ENCODE measurements around the gene OTUD3. TPM values are rescaled to one million over a fixed set of nuclear protein-coding genes. Genes with fewer than 3 reads are reported as not detected.

Gene OTUD3
- total and polyA plus RNA-seq, 2 of the 13 experiments (the other 11 are each of a cell fraction or from before 2014, with no cell fraction given) = 5.2 to 7.5 TPM

DNA sequence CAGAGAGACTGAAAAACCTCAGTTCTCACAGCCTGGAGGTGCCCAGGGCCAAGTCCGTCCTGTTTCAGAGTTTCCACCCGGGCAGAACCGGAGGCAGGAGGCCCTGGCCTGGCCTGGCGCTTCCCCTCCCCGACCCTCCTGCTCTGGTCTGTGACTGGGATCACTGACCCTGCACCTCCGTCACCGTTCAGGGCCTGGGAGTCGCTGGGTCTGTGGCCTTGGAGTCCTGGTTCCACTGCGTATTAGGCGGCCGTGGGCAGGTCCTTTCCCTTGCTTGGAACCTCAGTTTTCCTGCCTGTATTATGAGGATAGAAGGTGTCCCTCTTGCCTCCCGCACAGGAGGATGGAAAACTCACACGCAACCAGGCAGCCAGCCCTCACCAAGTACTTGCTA lies 41.8 kb downstream of the OTUD3 start (continued):
- TF ChIP-seq ONECUT2 (CRISPR knock-in tag; IDR thresholded peaks at IDR 0.05) (no peak), ZNF3 (CRISPR knock-in tag; IDR thresholded peaks at IDR 0.05) (no peak), MAFG (CRISPR knock-in tag; IDR thresholded peaks at IDR 0.05) (no peak), HHEX (CRISPR knock-in tag; IDR thresholded peaks at IDR 0.05) (no peak), RARA (CRISPR knock-in tag; IDR thresholded peaks at IDR 0.05) (peak; percentile 62), MEIS2 (CRISPR knock-in tag; IDR thresholded peaks at IDR 0.05) (0 out of 2 replicates have a peak, but pooled peaks have one; percentile 35), MTA1 (CRISPR knock-in tag; IDR thresholded peaks at IDR 0.05; ENCODE audit: borderline replicate concordance) (no peak), RBFOX2 (IDR thresholded peaks at IDR 0.05; ENCODE audit: low read depth, low read length) (no peak), ZNF264 (CRISPR knock-in tag; IDR thresholded peaks at IDR 0.05) (peak; percentile 38; the same call in 1 of the 2 replicates), SRSF1 (optimal IDR thresholded peaks at IDR 0.05; ENCODE audit: low read depth, low read length) (no peak), ZFP36L2 (CRISPR knock-in tag; IDR thresholded peaks at IDR 0.05) (no peak), ETV5 (CRISPR knock-in tag; IDR thresholded peaks at IDR 0.05; ENCODE audit: borderline replicate concordance) (0 out of 2 replicates have a peak, but pooled peaks have one; percentile 9), GATAD2A (CRISPR knock-in tag; IDR thresholded peaks at IDR 0.05) (peak; percentile 18; the same call in 1 of the 2 replicates), ZNF629 (CRISPR knock-in tag; conservative IDR thresholded peaks at IDR 0.05) (peak; percentile 72), ZMYM2 (CRISPR knock-in tag; IDR thresholded peaks at IDR 0.05) (no peak), HOXA3 (CRISPR knock-in tag; IDR thresholded peaks at IDR 0.05) (peak; percentile 36; the same call in 1 of the 2 replicates), MTF1 (CRISPR knock-in tag; IDR thresholded peaks at IDR 0.05) (no peak), POLR2G (IDR thresholded peaks at IDR 0.05; ENCODE audit: low read depth, low read length) (no peak)
- TF ChIP-seq, protein P1, sequence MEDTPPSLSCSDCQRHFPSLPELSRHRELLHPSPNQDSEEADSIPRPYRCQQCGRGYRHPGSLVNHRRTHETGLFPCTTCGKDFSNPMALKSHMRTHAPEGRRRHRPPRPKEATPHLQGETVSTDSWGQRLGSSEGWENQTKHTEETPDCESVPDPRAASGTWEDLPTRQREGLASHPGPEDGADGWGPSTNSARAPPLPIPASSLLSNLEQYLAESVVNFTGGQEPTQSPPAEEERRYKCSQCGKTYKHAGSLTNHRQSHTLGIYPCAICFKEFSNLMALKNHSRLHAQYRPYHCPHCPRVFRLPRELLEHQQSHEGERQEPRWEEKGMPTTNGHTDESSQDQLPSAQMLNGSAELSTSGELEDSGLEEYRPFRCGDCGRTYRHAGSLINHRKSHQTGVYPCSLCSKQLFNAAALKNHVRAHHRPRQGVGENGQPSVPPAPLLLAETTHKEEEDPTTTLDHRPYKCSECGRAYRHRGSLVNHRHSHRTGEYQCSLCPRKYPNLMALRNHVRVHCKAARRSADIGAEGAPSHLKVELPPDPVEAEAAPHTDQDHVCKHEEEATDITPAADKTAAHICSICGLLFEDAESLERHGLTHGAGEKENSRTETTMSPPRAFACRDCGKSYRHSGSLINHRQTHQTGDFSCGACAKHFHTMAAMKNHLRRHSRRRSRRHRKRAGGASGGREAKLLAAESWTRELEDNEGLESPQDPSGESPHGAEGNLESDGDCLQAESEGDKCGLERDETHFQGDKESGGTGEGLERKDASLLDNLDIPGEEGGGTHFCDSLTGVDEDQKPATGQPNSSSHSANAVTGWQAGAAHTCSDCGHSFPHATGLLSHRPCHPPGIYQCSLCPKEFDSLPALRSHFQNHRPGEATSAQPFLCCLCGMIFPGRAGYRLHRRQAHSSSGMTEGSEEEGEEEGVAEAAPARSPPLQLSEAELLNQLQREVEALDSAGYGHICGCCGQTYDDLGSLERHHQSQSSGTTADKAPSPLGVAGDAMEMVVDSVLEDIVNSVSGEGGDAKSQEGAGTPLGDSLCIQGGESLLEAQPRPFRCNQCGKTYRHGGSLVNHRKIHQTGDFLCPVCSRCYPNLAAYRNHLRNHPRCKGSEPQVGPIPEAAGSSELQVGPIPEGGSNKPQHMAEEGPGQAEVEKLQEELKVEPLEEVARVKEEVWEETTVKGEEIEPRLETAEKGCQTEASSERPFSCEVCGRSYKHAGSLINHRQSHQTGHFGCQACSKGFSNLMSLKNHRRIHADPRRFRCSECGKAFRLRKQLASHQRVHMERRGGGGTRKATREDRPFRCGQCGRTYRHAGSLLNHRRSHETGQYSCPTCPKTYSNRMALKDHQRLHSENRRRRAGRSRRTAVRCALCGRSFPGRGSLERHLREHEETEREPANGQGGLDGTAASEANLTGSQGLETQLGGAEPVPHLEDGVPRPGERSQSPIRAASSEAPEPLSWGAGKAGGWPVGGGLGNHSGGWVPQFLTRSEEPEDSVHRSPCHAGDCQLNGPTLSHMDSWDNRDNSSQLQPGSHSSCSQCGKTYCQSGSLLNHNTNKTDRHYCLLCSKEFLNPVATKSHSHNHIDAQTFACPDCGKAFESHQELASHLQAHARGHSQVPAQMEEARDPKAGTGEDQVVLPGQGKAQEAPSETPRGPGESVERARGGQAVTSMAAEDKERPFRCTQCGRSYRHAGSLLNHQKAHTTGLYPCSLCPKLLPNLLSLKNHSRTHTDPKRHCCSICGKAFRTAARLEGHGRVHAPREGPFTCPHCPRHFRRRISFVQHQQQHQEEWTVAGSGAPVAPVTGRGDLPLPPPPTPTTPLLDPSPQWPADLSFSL (CRISPR knock-in tag; IDR thresholded peaks at IDR 0.05) = no peak
- TF ChIP-seq, protein P2, sequence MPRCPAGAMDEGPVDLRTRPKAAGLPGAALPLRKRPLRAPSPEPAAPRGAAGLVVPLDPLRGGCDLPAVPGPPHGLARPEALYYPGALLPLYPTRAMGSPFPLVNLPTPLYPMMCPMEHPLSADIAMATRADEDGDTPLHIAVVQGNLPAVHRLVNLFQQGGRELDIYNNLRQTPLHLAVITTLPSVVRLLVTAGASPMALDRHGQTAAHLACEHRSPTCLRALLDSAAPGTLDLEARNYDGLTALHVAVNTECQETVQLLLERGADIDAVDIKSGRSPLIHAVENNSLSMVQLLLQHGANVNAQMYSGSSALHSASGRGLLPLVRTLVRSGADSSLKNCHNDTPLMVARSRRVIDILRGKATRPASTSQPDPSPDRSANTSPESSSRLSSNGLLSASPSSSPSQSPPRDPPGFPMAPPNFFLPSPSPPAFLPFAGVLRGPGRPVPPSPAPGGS (CRISPR knock-in tag; IDR thresholded peaks at IDR 0.05) = 0 out of 2 replicates have a peak, but pooled peaks have one; percentile 39
- TF ChIP-seq, protein P3, sequence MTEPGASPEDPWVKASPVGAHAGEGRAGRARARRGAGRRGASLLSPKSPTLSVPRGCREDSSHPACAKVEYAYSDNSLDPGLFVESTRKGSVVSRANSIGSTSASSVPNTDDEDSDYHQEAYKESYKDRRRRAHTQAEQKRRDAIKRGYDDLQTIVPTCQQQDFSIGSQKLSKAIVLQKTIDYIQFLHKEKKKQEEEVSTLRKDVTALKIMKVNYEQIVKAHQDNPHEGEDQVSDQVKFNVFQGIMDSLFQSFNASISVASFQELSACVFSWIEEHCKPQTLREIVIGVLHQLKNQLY (CRISPR knock-in tag; IDR thresholded peaks at IDR 0.05) = no peak
- TF ChIP-seq, protein P4, sequence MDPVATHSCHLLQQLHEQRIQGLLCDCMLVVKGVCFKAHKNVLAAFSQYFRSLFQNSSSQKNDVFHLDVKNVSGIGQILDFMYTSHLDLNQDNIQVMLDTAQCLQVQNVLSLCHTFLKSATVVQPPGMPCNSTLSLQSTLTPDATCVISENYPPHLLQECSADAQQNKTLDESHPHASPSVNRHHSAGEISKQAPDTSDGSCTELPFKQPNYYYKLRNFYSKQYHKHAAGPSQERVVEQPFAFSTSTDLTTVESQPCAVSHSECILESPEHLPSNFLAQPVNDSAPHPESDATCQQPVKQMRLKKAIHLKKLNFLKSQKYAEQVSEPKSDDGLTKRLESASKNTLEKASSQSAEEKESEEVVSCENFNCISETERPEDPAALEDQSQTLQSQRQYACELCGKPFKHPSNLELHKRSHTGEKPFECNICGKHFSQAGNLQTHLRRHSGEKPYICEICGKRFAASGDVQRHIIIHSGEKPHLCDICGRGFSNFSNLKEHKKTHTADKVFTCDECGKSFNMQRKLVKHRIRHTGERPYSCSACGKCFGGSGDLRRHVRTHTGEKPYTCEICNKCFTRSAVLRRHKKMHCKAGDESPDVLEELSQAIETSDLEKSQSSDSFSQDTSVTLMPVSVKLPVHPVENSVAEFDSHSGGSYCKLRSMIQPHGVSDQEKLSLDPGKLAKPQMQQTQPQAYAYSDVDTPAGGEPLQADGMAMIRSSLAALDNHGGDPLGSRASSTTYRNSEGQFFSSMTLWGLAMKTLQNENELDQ (CRISPR knock-in tag; IDR thresholded peaks at IDR 0.05; ENCODE audit: borderline replicate concordance) = no peak
